ENCODE measurements around the gene SLC35E3. TPM values are rescaled to one million over a fixed set of nuclear protein-coding genes. Genes with fewer than 3 reads are reported as not detected.
"Not testable (repeated sequence)": the region's sequence is repeated elsewhere in the genome, so short reads cannot be mapped to it uniquely, and the experiment has no call there.

Gene SLC35E3
- total and polyA plus RNA-seq, 2 of the 13 experiments (the other 11 are each of a cell fraction or from before 2014, with no cell fraction given) = 13.0 to 22.1 TPM

GRCh38 chr12:68819481-68819880 lies 73.5 kb downstream of the SLC35E3 start:
- CTCF ChIA-PET (ENCODE audit: low intra/inter-chr PET ratio, low total read pairs); FAIRE-seq: not testable (repeated sequence)
- peak; percentile 39 for TF ChIP-seq RBM22 (optimal IDR thresholded peaks at IDR 0.05; ENCODE audit: low read length)
- TF ChIP-seq POLR2G (IDR thresholded peaks at IDR 0.05; ENCODE audit: low read depth, low read length) = 0 out of 2 replicates have a peak, but pooled peaks have one; percentile 27

DNA sequence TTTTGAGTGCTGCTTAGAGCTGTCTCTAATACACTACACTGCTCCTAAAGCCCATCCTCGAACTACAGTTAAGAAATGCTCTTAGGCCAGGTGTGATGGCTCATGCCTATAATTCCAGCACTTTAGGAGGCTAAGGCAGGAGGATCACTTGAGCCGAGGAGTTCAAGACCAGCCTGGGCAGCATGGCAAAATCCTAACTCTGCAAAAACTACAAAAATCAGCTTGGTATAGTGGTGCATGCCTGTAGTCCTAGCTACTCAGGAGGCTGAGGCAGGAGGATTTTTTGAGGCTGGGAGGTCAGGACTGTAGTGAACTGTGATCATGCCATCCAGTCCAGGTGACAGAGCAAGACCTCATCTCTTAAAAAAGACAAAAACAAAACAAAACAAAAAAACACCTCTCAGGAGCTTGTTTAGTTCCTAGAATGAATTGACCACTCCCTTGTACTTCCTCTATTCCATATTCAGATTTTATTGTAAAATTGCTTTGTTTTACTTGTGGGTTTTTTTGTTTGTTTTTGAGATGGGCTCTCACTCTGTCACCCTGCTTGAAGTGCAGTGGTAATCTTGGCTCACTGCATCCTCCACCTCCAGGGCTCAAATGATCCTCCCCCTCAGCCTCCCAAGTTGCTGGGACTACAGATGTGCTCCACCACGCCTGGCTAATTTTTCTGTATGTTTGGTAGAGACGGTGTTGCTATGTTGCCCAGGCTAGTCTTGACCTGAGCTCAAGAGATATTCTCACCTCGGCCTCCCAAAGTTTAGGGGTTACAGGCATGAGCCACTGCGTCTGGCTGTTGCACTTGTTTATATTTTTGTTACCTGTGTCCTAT lies 75.6 kb downstream of the SLC35E3 start:
- Histone ChIP-seq H3K79me2 (ENCODE audit: insufficient read depth, low read length) (peaks cover 63% of the 10 kb centered on the region), H3K4me3 (replicated peaks in 1 of 3; ENCODE audit: insufficient read depth in 1 of 3, low read depth in 2 of 3, low read length in 3 of 3) (no peak overlapping the region), H3K4me1 (ENCODE audit: insufficient read depth, low read length) (peaks cover 59% of the 10 kb centered on the region), H4K20me1 (ENCODE audit: insufficient read depth, low read length) (peaks cover 51% of the 10 kb centered on the region), H3K9me3 (ENCODE audit: low read length) (no peaks in the 10 kb centered on the region), H3K27ac (ENCODE audit: extremely low read length, insufficient read depth, low read length) (peak overlapping the region; percentile 1), H3K9ac (ENCODE audit: insufficient read depth, low read depth, low read length) (no peak overlapping the region), H2AFZ (ENCODE audit: low read length) (no peak overlapping the region), H3K27me3 (ENCODE audit: control insufficient read depth in 1 of 2, insufficient read depth in 2 of 2, low read length in 2 of 2) (no peaks in the 10 kb centered on the region), H3K36me3 (replicated peaks in 1 of 2; ENCODE audit: control insufficient read depth in 1 of 2, insufficient read depth in 2 of 2, low read length in 2 of 2) (peaks cover 19 to 81% of the 10 kb centered on the region in 2 experiments), H3K4me2 (ENCODE audit: low read depth, low read length) (no peak overlapping the region)
- ChIA-PET CTCF (ENCODE audit: low intra/inter-chr PET ratio, low total read pairs) (no interaction called here), POLR2A (interaction anchor here (0.6 to 1.7 kb wide), 3 partner anchors 9 to 74 kb away, joined by 3 to 10 read pairs (median 5); no protein-coding TSS in a partner anchor)
- DNase-seq (ENCODE audit: low spot score) (no peak), ATAC-seq (peak; percentile 58), FAIRE-seq (no peak)
- in situ Hi-C loops (cut with HindIII; ENCODE audit: extremely low pct_ligation_motif_present, low pct_unique_long_range_greater_than_20kb) = no loop called here
- BruUV-seq (replicated peaks) = no TSS peak
- intact Hi-C loops (cut with micrococcal nuclease; ENCODE audit: unreplicated experiment) = no loop called here
- WGBS (ENCODE audit: low lambda C conversion rate) = 92% methylated on average over 6 of the region's 6 CpGs
- TF ChIP-seq, protein P1, sequence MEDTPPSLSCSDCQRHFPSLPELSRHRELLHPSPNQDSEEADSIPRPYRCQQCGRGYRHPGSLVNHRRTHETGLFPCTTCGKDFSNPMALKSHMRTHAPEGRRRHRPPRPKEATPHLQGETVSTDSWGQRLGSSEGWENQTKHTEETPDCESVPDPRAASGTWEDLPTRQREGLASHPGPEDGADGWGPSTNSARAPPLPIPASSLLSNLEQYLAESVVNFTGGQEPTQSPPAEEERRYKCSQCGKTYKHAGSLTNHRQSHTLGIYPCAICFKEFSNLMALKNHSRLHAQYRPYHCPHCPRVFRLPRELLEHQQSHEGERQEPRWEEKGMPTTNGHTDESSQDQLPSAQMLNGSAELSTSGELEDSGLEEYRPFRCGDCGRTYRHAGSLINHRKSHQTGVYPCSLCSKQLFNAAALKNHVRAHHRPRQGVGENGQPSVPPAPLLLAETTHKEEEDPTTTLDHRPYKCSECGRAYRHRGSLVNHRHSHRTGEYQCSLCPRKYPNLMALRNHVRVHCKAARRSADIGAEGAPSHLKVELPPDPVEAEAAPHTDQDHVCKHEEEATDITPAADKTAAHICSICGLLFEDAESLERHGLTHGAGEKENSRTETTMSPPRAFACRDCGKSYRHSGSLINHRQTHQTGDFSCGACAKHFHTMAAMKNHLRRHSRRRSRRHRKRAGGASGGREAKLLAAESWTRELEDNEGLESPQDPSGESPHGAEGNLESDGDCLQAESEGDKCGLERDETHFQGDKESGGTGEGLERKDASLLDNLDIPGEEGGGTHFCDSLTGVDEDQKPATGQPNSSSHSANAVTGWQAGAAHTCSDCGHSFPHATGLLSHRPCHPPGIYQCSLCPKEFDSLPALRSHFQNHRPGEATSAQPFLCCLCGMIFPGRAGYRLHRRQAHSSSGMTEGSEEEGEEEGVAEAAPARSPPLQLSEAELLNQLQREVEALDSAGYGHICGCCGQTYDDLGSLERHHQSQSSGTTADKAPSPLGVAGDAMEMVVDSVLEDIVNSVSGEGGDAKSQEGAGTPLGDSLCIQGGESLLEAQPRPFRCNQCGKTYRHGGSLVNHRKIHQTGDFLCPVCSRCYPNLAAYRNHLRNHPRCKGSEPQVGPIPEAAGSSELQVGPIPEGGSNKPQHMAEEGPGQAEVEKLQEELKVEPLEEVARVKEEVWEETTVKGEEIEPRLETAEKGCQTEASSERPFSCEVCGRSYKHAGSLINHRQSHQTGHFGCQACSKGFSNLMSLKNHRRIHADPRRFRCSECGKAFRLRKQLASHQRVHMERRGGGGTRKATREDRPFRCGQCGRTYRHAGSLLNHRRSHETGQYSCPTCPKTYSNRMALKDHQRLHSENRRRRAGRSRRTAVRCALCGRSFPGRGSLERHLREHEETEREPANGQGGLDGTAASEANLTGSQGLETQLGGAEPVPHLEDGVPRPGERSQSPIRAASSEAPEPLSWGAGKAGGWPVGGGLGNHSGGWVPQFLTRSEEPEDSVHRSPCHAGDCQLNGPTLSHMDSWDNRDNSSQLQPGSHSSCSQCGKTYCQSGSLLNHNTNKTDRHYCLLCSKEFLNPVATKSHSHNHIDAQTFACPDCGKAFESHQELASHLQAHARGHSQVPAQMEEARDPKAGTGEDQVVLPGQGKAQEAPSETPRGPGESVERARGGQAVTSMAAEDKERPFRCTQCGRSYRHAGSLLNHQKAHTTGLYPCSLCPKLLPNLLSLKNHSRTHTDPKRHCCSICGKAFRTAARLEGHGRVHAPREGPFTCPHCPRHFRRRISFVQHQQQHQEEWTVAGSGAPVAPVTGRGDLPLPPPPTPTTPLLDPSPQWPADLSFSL (CRISPR knock-in tag; IDR thresholded peaks at IDR 0.05) = no peak
- TF ChIP-seq AGO2 (optimal IDR thresholded peaks at IDR 0.05; ENCODE audit: low read depth, low read length) (peak; percentile 18), RBM22 (optimal IDR thresholded peaks at IDR 0.05; ENCODE audit: low read length) (peak; percentile 34), ZFP36 (IDR thresholded peaks at IDR 0.05; ENCODE audit: borderline replicate concordance, low read depth, low read length, partially characterized antibody) (no peak), ZBTB44 (CRISPR knock-in tag; IDR thresholded peaks at IDR 0.05) (no peak), ZNF263 (CRISPR knock-in tag; IDR thresholded peaks at IDR 0.05) (0 out of 2 replicates have a peak, but pooled peaks have one; percentile 45)

More at GRCh38 chr12:68819481-68819880, 73.5 kb downstream of the SLC35E3 start:
- Histone ChIP-seq H3K4me1 (ENCODE audit: insufficient read depth, low read length) (peaks cover 79% of the 10 kb centered on the region), H3K79me2 (ENCODE audit: insufficient read depth, low read length) (peaks cover 80% of the 10 kb centered on the region), H3K36me3 (replicated peaks in 1 of 2; ENCODE audit: control insufficient read depth in 1 of 2, insufficient read depth in 2 of 2, low read length in 2 of 2) (peaks cover 16 to 78% of the 10 kb centered on the region in 2 experiments), H4K20me1 (ENCODE audit: insufficient read depth, low read length) (peaks cover 72% of the 10 kb centered on the region)
- in situ Hi-C loops (cut with HindIII; ENCODE audit: extremely low pct_ligation_motif_present, low pct_unique_long_range_greater_than_20kb); H3K9ac ChIP-seq (ENCODE audit: insufficient read depth, low read depth, low read length); H3K4me3 ChIP-seq (replicated peaks in 1 of 3; ENCODE audit: insufficient read depth in 1 of 3, low read depth in 2 of 3, low read length in 3 of 3); H3K4me2 ChIP-seq (ENCODE audit: low read depth, low read length); H3K9me3 ChIP-seq (ENCODE audit: low read length); H3K27ac ChIP-seq (ENCODE audit: extremely low read length, insufficient read depth, low read length); H3K27me3 ChIP-seq (ENCODE audit: control insufficient read depth in 1 of 2, insufficient read depth in 2 of 2, low read length in 2 of 2); DNase-seq (ENCODE audit: low spot score); H2AFZ ChIP-seq (ENCODE audit: low read length); ATAC-seq; intact Hi-C loops (cut with micrococcal nuclease; ENCODE audit: unreplicated experiment); BruUV-seq (replicated peaks): not testable (repeated sequence)
- POLR2A ChIA-PET = interaction anchor here (1.2 to 4.9 kb wide), 2 partner anchors 11 kb away, joined by 4 to 28 read pairs; partner anchors contain the start of gene MDM2
- WGBS (ENCODE audit: low lambda C conversion rate) = 94% methylated on average over 13 of the region's 13 CpGs

Data from HepG2 (cell line).